T-cell (primary cell): Measurements from ENCODE around the gene ZNF506. TPM values are rescaled to one million over a fixed set of nuclear protein-coding genes. Genes with fewer than 3 reads are reported as not detected.
"Not testable (repeated sequence)": the region's sequence is repeated elsewhere in the genome, so short reads cannot be mapped to it uniquely, and the experiment has no call there.

ENCODE experiments used
- ATAC-seq, 4 experiments: fragments of 200-7000 bp in 3 of 4; fragments of 150-1000 bp in 1 of 4; cut with Tn5 transposase; replicated peaks in 1 of 4; 1 replicate in 3 of 4; 2 replicates in 1 of 4; pipeline ENCODE4 v1.10.0; 2021; ENCODE audit warnings: moderate library complexity in 3 of 4, mild to moderate bottlenecking in 2 of 4, moderate number of reproducible peaks in 1 of 4
- CTCF ChIA-PET, 2 donors: fragments of 300-600 bp; sonication (Branson Sonifier 250); formaldehyde crosslinking; loops; one replicate each; lab custom pipeline; 2022; ENCODE audit warnings: antibody characterized with exemption in 2 of 2; lab: Charles Lee
- POLR2A ChIA-PET, 2 donors: fragments of 300-600 bp; sonication (Branson Sonifier 250); formaldehyde crosslinking; loops; one replicate each; lab custom pipeline; 2022; ENCODE audit warnings: antibody characterized with exemption in 2 of 2; lab: Charles Lee
- DNase-seq, 35 experiments: peaks; one replicate each; pipeline versions ENCODE4 v3.0.0 to v3.0.0-alpha.2; 2013 to 2023
- H3K27ac ChIP-seq: one replicate; pipeline ENCODE4 v1.5.1; 2013; ENCODE audit warnings: low read length
- H3K27me3 ChIP-seq, 2 experiments: replicated peaks in 1 of 2; 1 replicate in 1 of 2; 2 replicates in 1 of 2; pipeline versions ENCODE4 v1.6.1 to v1.7.0; 2013; ENCODE audit warnings: low read length in 1 of 2, mixed read lengths in 1 of 2; ENCODE audit not compliant: control insufficient read depth in 2 of 2, insufficient read depth in 2 of 2; ENCODE audit errors: extremely low read depth in 1 of 2
- H3K36me3 ChIP-seq, 2 donors: 1 replicate in 1 of 2; 2 replicates in 1 of 2; pipeline versions ENCODE4 v1.6.1 to v1.7.0; 2013; ENCODE audit warnings: low read length in 1 of 2; ENCODE audit not compliant: control insufficient read depth in 2 of 2, insufficient read depth in 1 of 2; ENCODE audit errors: extremely low read depth in 1 of 2
- H3K4me1 ChIP-seq, 2 experiments: 1 replicate in 1 of 2; 2 replicates in 1 of 2; pipeline versions ENCODE4 v1.6.1 to v1.7.0; 2013; ENCODE audit warnings: low read length in 2 of 2, mixed read lengths in 1 of 2; ENCODE audit not compliant: insufficient read depth in 2 of 2, control insufficient read depth in 1 of 2; ENCODE audit errors: extremely low read depth in 1 of 2
- H3K4me3 ChIP-seq, 2 donors: 1 replicate in 1 of 2; 2 replicates in 1 of 2; pipeline versions ENCODE4 v1.5.1 to v1.7.0; 2013; ENCODE audit warnings: mild to moderate bottlenecking in 2 of 2, low read length in 1 of 2, moderate library complexity in 1 of 2; ENCODE audit not compliant: control insufficient read depth in 1 of 2; ENCODE audit errors: extremely low read depth in 1 of 2
- H3K9me3 ChIP-seq: 2 replicates; pipeline ENCODE4 v1.7.0; 2013
- H3K27ac Mint-ChIP-seq, 2 donors: one replicate each; pipeline ENCODE4 v1.8.0; 2020 to 2021; ENCODE audit warnings: mild to moderate bottlenecking in 2 of 2, mixed read lengths in 2 of 2
- H3K27me3 Mint-ChIP-seq, 2 donors: one replicate each; pipeline ENCODE4 v1.8.0; 2021 to 2022; ENCODE audit warnings: mixed read lengths in 2 of 2
- H3K36me3 Mint-ChIP-seq: one replicate; pipeline ENCODE4 v1.8.0; 2021; ENCODE audit warnings: mixed read lengths
- H3K4me1 Mint-ChIP-seq, 3 donors: one replicate each; pipeline ENCODE4 v1.8.0; 2020 to 2022; ENCODE audit warnings: mixed read lengths in 3 of 3, mild to moderate bottlenecking in 1 of 3
- H3K4me3 Mint-ChIP-seq, 3 donors: one replicate each; pipeline ENCODE4 v1.8.0; 2020 to 2022; ENCODE audit warnings: mild to moderate bottlenecking in 3 of 3, mixed read lengths in 3 of 3, moderate library complexity in 3 of 3
- H3K9me3 Mint-ChIP-seq, 3 donors: one replicate each; pipeline ENCODE4 v1.8.0; 2020 to 2022; ENCODE audit warnings: mixed read lengths in 3 of 3
- whole genome bisulfite sequencing: methylation state at CpG from one replicate; pipeline ENCODE4 v1.1.5; 2013; ENCODE audit warnings: missing lambda C conversion rate; ENCODE audit not compliant: insufficient coverage; 5-methylcytosine and 5-hydroxymethylcytosine counted together
- total RNA-seq, 35 experiments: library from RNA in 6 of 35; stranded (reverse) in 6 of 35; fragments of 120-200 nt in 1 of 35; gene quantifications; one replicate each; pipeline versions ENCODE4 v1.2.1 to v1.2.4 and lab custom pipeline; 2013 to 2026

The ZNF506 gene
- total RNA-seq, 5 donors from 2014 or later (not counting 1 experiment from before 2014, with no cell fraction given), result 35.3 to 65.6 (median 58.1) TPM

GRCh38 chr19:19858751-19859150, 37.2 kb upstream of the ZNF506 start:
- no CpG with 5 or more reads among the region's 2 CpGs for WGBS

GRCh38 chr19:19851740-19852139, 30.2 kb upstream of the ZNF506 start:
- H3K9me3 ChIP-seq, H3K27me3 ChIP-seq, H3K9me3 Mint-ChIP-seq, H3K27me3 Mint-ChIP-seq, CTCF ChIA-PET, H3K36me3 Mint-ChIP-seq, H3K4me1 ChIP-seq, DNase-seq, H3K36me3 ChIP-seq, H3K4me3 Mint-ChIP-seq, POLR2A ChIA-PET, H3K27ac ChIP-seq, H3K27ac Mint-ChIP-seq, ATAC-seq, H3K4me3 ChIP-seq: not testable (repeated sequence)
- 67% methylated on average over 1 of the region's 2 CpGs for WGBS
- H3K4me1 Mint-ChIP-seq, result peaks cover 0 to 10% (median 6%) of the 10 kb centered on the region in 3 donors

More at GRCh38 chr19:19858751-19859150, 37.2 kb upstream of the ZNF506 start:
- H3K9me3 Mint-ChIP-seq, result no peaks in the 10 kb centered on the region
- DNase-seq, result no peak
- H3K36me3 ChIP-seq, result no peaks in the 10 kb centered on the region
- H3K36me3 Mint-ChIP-seq, result peaks cover 4% of the 10 kb centered on the region
- no peaks in the 10 kb centered on the region for H3K27me3 Mint-ChIP-seq
- no peaks in the 10 kb centered on the region for H3K27me3 ChIP-seq
- no peak overlapping the region for H3K4me3 Mint-ChIP-seq
- H3K9me3 ChIP-seq, result no peaks in the 10 kb centered on the region
- ChIA-PET POLR2A (no interaction called here), CTCF (no interaction called here)
- H3K4me3 ChIP-seq, result no peak overlapping the region
- H3K4me1 Mint-ChIP-seq, result peaks cover 8 to 15% (median 15%) of the 10 kb centered on the region in 3 donors
- no peak for ATAC-seq
- no peak overlapping the region for H3K27ac Mint-ChIP-seq
- H3K4me1 ChIP-seq, result no peaks in the 10 kb centered on the region
- H3K27ac ChIP-seq, result no peak overlapping the region

- H3K9me3 Mint-ChIP-seq, result no peaks in the 10 kb centered on the region
- no peaks in the 10 kb centered on the region for H3K4me1 Mint-ChIP-seq
- H3K36me3 Mint-ChIP-seq, result no peaks in the 10 kb centered on the region
- POLR2A ChIA-PET, result no interaction called here
- H3K27ac Mint-ChIP-seq, result no peak overlapping the region
- Histone ChIP-seq H3K4me1 (no peaks in the 10 kb centered on the region), H3K27me3 (no peaks in the 10 kb centered on the region), H3K9me3 (no peaks in the 10 kb centered on the region), H3K4me3 (no peak overlapping the region), H3K36me3 (no peaks in the 10 kb centered on the region), H3K27ac (no peak overlapping the region)
- no peak for ATAC-seq
- CTCF ChIA-PET, result no interaction called here
- WGBS, result no CpG with 5 or more reads among the region's 6 CpGs
- no peak for DNase-seq
- H3K27me3 Mint-ChIP-seq, result no peaks in the 10 kb centered on the region
- no peak overlapping the region for H3K4me3 Mint-ChIP-seq
These were observed 27.5 kb upstream of the ZNF506 start for GRCh38 chr19:19849056-19849455.

GRCh38 chr19:19847781-19848180, 26.2 kb upstream of the ZNF506 start:
- ATAC-seq, result no peak
- H3K27ac Mint-ChIP-seq, result no peak overlapping the region
- no peak overlapping the region for H3K27ac ChIP-seq
- no peak for DNase-seq
- no peak overlapping the region for H3K4me3 Mint-ChIP-seq
- no peaks in the 10 kb centered on the region for H3K9me3 ChIP-seq
- no peaks in the 10 kb centered on the region for H3K36me3 ChIP-seq
- no peaks in the 10 kb centered on the region for H3K9me3 Mint-ChIP-seq
- no peaks in the 10 kb centered on the region for H3K4me1 ChIP-seq
- peaks cover 3% of the 10 kb centered on the region for H3K36me3 Mint-ChIP-seq
- H3K27me3 Mint-ChIP-seq, result no peaks in the 10 kb centered on the region
- ChIA-PET CTCF (no interaction called here), POLR2A (no interaction called here)
- H3K27me3 ChIP-seq, result no peaks in the 10 kb centered on the region
- no peak overlapping the region for H3K4me3 ChIP-seq
- 96% methylated on average over 8 of the region's 12 CpGs for WGBS
- no peaks in the 10 kb centered on the region for H3K4me1 Mint-ChIP-seq

DNA sequence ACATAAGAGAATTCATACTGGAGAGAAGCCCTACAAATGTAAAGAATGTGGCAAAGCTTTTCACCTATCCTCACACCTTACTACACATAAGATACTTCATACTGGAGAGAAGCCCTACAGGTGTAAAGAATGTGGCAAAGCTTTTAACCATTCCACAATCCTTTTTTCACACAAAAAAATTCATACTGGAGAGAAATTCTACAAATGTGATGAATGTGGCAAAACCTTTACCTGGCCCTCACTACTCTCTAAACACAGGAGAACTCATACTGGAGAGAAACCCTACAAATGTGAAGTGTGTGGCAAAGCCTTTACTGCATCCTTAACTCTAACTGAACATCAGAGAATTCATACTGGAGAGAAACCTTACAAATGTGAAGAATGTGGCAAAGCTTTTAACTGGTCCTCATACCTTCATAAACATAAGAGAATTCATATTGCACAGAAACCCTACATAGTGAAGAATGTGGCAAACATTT, 14.0 kb upstream of the ZNF506 start:
- CTCF ChIA-PET, result no interaction called here
- H3K9me3 ChIP-seq, result peaks cover 18% of the 10 kb centered on the region
- no peak for ATAC-seq
- no peak overlapping the region for H3K27ac ChIP-seq
- H3K27me3 ChIP-seq, result peaks cover 0 to 12% of the 10 kb centered on the region in 2 experiments
- no peaks in the 10 kb centered on the region for H3K4me1 ChIP-seq
- no peaks in the 10 kb centered on the region for H3K4me1 Mint-ChIP-seq
- H3K9me3 Mint-ChIP-seq, result peaks cover 5 to 34% (median 29%) of the 10 kb centered on the region in 3 donors
- no peak overlapping the region for H3K4me3 ChIP-seq
- DNase-seq, result no peak
- peaks cover 20% of the 10 kb centered on the region for H3K36me3 Mint-ChIP-seq
- no peak overlapping the region for H3K4me3 Mint-ChIP-seq
- H3K36me3 ChIP-seq, result no peaks in the 10 kb centered on the region
- no peak overlapping the region for H3K27ac Mint-ChIP-seq
- no peaks in the 10 kb centered on the region for H3K27me3 Mint-ChIP-seq
- POLR2A ChIA-PET, result no interaction called here

DNA sequence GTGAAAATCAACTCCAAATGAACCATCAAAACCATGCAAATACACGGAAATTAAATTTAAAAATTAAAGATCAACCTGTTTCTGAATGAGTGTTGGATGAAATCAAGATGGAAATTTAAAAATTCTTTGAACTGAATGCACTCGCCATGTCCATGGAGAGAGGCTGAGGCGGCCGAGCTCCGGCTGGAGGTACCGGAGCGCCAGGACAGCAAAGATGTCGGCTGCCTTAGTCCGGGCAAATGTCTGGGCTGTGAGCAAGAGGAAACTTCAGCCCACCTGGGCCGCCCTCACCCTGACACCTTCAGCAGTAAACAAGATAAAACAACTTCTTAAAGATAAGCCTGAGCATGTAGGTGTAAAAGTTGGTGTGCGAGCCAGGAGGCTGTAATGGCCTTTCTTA, 5.3 kb upstream of the ZNF506 start:
- CTCF ChIA-PET, result no interaction called here
- WGBS, result 100% methylated on average over 7 of the region's 11 CpGs
- H3K27me3 ChIP-seq, result peaks cover 0 to 8% of the 10 kb centered on the region in 2 experiments
- H3K4me3 Mint-ChIP-seq, result no peak overlapping the region
- ATAC-seq, result no peak
- peaks cover 11 to 54% (median 43%) of the 10 kb centered on the region in 3 donors for H3K9me3 Mint-ChIP-seq
- no peaks in the 10 kb centered on the region for H3K36me3 ChIP-seq
- H3K4me1 Mint-ChIP-seq, result peaks cover 0 to 2% (median 1%) of the 10 kb centered on the region in 3 donors
- H3K9me3 ChIP-seq, result no peaks in the 10 kb centered on the region
- no peak overlapping the region for H3K27ac ChIP-seq
- H3K27ac Mint-ChIP-seq, result no peak overlapping the region
- no peak overlapping the region for H3K4me3 ChIP-seq
- H3K4me1 ChIP-seq, result peaks cover 0 to 4% of the 10 kb centered on the region in 2 experiments
- no peaks in the 10 kb centered on the region for H3K27me3 Mint-ChIP-seq
- no peak for DNase-seq
- POLR2A ChIA-PET, result no interaction called here
- peaks cover 47% of the 10 kb centered on the region for H3K36me3 Mint-ChIP-seq

DNA sequence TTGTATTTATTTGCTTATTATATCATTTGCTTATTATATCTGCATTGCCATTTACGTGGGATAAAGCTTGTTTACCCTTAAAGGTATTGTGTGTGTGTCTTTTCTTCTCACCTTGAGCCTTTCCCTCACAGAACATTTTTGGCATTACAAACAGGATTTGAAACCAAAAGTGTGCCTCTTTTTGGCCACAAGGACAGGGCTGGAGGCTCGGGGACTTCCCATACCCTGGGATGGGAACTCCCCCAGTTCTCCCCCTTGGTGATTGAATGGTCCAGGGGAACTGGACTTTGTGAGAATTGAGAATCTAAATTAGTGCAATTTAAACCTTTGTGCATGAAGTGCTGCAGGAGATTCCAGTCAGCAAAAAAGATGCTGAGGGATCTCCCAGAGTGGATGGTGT, 2.4 kb upstream of the ZNF506 start:
- H3K9me3 Mint-ChIP-seq, result peaks cover 4 to 35% (median 26%) of the 10 kb centered on the region in 3 donors
- no peak overlapping the region for H3K4me3 Mint-ChIP-seq
- Histone ChIP-seq H3K27me3 (no peaks in the 10 kb centered on the region), H3K36me3 (peaks cover 0 to 8% of the 10 kb centered on the region in 2 donors), H3K4me3 (no peak overlapping the region), H3K27ac (no peak overlapping the region), H3K9me3 (no peaks in the 10 kb centered on the region), H3K4me1 (peaks cover 0 to 23% of the 10 kb centered on the region in 2 experiments)
- H3K27me3 Mint-ChIP-seq, result no peaks in the 10 kb centered on the region
- no CpG with 5 or more reads among the region's 2 CpGs for WGBS
- no peak overlapping the region for H3K27ac Mint-ChIP-seq
- no peak for ATAC-seq
- peaks cover 21 to 27% (median 24%) of the 10 kb centered on the region in 3 donors for H3K4me1 Mint-ChIP-seq
- DNase-seq, result no peak
- ChIA-PET CTCF (no interaction called here), POLR2A (no interaction called here)
- peaks cover 51% of the 10 kb centered on the region for H3K36me3 Mint-ChIP-seq
